Astrocyte of the hippocampus (primary cell): ENCODE measurements around the gene ELOVL6.
A peak's percentile ranks its signal among the peaks of the same experiment; 100 is the strongest.

Source experiments
- DNase-seq: peaks from one replicate; pipeline ENCODE4 v3.0.0; 2011; ENCODE audit warnings: low read depth, low spot score

The ELOVL6 gene

DNA sequence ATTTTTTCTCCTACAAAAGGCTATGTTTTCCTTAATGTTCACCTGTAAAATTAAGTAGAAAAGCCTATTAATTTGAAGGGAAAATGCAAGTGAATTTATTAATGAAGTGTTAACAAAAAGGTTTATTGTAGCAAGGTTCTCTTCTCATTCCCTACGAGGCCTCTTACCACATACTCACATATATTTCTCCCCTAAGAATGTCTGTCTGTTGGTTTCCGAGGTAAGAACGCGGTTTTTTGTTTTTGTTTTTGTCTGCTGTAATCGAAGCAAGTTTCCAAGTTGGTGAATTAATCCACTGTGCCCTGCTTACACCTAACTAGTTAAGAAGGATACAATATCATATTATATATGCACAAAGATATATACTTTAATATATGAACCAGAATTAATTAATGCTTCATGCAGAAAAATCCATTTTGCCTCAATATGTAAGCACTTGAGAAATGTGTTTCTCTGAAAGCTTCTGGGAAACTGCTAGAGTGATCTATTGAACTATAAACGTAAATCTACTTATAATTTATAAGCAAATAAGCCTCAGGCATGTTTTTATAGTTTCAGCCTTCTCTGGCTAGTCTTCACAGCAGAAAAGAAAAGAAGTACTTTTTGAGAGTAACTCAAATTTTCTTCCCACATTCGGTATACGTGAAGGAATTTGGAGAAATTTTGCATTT is 164.9 kb downstream of the ELOVL6 start:
- no peak for DNase-seq

DNA sequence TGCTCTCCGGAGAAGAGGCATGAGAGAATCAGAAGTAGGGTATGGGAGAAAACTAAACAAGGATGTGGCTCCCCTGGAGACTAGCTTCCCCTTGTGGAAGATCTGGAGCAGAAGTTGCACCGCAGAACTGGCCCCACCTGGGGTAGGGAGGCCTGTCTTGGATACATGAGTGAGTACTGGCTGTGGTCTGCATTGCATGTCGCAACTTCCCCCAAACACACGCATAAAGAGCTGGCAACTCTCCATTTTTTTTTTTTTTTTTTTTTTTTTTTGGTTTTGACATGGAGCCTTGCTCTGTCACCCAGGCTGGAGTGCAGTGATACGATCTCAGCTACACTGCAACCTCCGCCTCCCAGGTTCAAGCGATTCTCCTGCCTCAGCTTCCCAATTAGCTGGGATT is 165.8 kb downstream of the ELOVL6 start:
- no peak for DNase-seq

DNA sequence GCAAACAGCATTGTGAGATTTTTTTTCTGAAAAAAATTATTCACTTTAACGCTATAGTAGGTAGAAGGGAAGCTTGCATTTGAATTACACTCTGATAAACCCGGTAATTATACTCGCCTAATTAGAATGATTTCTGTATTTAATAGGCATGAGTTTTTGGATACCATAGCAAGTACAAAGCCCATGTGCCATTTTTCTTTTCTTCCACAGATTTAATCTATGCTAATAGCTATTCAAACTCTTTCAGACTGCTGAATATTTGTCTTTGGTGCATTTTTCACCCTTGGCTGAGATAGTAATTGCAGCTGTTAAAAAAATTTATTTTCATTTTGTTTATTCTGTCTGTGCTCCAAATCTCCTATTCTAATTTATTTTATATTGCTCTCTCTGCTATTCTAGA is 172.7 kb downstream of the ELOVL6 start:
- DNase-seq, result no peak

DNA sequence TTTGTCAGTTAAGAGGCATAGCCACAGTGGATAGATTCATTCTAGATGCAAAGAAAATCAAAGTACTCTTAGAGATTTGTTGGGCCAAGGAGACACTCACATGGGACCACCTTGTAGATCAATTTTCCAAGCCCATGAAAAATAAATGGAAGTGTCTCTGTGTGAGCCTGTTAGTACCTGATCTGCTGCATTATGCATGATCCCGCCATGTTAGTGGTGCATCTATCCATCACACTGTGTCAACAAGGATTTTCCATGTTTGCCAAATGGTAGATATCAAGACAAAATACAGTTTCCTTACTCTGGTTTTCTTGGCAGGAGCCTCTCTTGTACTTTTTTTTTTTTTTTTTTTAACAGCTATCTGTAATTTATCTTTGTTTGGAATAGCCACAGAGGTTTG is 173.4 kb downstream of the ELOVL6 start:
- DNase-seq, result no peak

DNA sequence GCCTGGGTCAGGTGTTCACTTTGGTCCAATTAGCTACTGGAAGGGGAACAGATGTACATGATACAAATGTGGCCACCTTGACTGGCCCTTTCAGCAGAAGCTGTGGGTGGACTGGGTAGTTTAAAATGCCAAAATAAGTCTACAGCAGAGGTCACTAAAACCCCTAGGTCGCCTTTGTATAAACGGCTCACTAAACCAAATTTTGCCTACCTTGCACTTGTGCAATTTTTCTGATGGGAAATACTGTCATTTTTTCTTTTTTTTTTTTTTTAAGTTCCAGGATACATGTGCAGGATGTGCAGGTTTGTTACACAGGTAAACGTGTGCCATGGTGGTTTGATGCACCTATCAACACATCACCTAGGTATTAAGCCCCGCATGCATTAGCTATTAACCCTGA is 176.0 kb downstream of the ELOVL6 start:
- no peak for DNase-seq

- DNase-seq, result no peak
These were observed 177.6 kb downstream of the ELOVL6 start for GRCh38 chr4:110020646-110021443.

DNA sequence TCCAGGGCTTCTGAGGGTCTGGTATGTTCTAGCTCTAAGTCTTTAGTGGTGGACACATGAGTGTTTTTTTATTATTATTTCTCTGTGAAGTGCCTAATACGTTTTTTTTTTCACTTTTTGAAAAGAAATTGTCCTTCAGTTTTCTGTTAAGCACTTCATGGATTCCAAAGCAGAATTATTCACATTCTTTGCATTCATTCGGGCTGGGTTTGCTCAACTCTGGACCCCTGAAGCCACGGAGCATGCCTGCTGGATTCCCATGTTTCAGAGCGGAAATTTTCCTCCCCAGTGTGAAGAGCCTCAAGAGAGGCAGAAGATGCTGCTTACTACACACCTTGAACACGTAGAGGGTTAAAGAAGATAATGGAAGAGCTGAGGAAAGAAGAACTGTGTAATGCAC is 178.3 kb downstream of the ELOVL6 start:
- DNase-seq, result peak; percentile 78

GRCh38 chr4:110019153-110019552 is 179.3 kb downstream of the ELOVL6 start:
- DNase-seq, result no peak

GRCh38 chr4:110014233-110014632 is 184.2 kb downstream of the ELOVL6 start:
- DNase-seq, result no peak

- no peak for DNase-seq
These were observed 185.5 kb downstream of the ELOVL6 start for GRCh38 chr4:110012917-110013316.

DNA sequence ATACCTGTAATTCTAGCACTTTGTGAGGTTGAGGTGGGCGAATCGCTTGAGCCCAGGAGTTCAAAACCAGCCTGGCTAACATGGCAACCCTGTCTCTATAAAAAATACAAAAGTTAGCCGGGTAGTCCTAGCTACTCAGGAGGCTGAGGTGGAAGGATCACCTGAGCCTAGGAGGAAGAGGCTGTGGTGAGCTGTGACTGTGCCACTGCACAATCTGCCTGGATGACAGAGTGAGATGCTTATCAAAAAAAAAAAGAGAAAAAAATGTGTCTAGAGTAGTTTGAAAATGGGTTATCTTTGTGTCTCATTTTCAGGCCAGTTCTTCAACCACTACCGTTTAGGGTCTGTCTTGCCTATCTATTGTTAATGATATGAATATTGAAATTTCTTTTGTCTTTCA is 187.6 kb downstream of the ELOVL6 start:
- no peak for DNase-seq

- DNase-seq, result no peak
These were observed 188.9 kb downstream of the ELOVL6 start for GRCh38 chr4:110009550-110009949.

- peak; percentile 46 for DNase-seq
These were observed 189.9 kb downstream of the ELOVL6 start for GRCh38 chr4:110008540-110008939.

- DNase-seq, result no peak
These were observed 191.2 kb downstream of the ELOVL6 start for GRCh38 chr4:110007217-110007616.

DNA sequence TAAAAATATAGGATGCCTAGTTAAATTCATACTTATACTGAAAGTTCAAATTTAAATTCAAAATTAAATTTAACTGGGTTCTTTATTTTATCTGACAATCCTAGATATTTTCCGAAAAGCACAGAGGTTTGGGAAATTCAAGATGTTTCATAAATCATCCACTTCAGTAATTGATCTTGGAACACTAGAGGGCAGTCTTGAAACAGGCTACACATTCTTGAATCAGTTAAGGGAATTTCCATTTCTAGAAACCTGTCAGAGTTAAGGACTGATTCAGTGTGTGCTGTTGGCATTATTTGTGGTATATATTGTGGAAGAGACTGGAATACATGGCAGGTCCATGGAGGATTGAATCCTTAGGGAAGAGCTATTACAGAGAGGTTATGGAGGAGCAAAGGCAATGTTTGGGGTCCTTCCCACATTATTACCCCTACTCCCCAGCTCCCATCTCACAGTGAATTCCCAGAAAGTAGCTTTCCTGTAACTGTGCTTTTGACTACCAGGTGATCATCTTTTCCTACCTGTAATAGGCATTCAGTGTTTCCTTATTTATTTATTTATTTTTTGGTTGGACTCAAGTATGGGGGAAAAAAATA is 192.9 kb downstream of the ELOVL6 start:
- DNase-seq, result peak; percentile 81

DNA sequence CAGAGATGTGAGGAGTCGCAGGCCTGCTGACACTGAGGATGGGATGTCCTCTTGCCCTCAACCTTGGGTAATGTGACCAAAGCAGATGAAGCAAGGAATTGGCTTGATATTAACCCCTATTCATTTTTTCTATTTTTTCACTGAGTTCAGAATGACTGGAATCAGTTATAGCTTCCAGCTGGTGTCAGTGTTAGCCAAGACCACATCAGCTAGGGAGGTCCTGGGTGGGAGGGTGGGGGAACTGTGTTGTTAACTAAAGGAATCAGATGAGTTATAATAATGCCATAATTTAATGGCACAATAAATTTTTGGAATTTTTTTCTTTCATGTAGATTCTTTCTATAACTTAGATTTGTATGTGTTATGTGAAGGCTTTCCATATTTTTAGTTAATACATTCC is 193.9 kb downstream of the ELOVL6 start:
- DNase-seq, result no peak

- DNase-seq, result no peak
These were observed 194.8 kb downstream of the ELOVL6 start for GRCh38 chr4:110003401-110004187.

GRCh38 chr4:110002326-110002725 is 196.1 kb downstream of the ELOVL6 start:
- DNase-seq, result no peak

DNA sequence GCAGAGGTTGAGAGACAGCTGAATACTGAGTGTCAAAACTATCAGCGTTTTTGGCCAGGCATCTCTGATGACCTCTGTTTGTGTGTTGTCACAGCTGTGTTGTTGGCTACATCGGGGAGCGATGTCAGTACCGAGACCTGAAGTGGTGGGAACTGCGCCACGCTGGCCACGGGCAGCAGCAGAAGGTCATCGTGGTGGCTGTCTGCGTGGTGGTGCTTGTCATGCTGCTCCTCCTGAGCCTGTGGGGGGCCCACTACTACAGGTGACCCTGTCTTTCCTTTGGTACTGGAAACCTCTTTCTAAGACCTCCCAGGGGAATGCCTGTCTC is 198.9 kb downstream of the ELOVL6 start:
- no peak for DNase-seq

DNA sequence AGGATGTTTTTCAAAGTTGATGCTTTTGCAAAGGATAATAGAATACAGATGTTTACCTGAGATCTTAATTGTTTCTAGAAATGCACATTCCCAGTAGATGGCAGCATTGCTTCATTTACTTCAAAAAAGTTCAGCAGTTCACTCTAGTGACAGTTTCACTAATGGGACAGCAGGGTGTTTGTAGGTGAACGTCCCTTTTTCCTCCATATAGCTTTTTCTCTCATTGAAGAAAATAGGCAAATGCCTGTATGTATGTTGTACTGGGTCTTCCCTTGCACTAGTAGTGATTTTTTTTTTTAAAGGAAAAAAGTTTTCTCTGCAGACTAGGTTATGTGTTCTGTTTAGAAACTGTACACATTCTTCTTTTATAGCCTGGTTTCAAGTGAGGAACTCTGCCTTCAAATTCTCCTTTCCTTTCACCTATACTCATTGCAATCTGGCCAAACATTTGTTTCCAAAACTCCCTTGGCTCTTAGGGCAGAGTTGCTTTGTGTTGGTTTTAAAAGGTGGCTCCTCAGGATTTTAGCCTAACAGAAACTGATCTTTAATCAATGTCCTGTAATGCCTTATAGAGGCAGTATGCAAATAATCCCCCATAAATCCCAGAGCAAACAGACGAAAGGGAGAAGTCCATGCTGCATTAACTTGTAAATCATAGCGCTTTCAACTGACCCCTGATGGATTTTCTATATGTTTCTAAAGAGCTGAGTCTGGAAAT is 199.4 kb downstream of the ELOVL6 start:
- DNase-seq, result peak; percentile 76

DNA sequence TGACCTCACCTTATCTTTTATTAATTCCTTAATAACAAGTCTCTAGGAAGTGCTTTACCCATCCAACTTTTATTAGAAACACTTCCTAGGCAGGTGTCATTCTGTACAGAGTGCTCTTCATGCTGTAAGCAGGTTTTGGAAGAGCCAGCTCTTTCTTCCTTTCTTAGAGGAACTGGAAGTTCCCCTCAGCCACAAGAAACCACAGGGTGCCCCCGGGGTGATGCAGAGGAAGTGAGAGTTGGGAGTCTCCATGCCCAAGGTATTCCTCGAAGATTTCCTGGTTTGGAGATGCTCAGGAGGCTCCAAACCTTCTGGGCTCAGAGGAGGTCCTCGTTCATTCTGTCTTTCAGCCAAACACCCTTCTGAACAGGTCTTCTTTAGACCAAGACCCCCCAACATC is 201.9 kb downstream of the ELOVL6 start:
- DNase-seq, result no peak
